Measurements from ENCODE around the gene GLMP.
A peak's percentile ranks its signal among the peaks of the same experiment; 100 is the strongest.

Gene GLMP

DNA sequence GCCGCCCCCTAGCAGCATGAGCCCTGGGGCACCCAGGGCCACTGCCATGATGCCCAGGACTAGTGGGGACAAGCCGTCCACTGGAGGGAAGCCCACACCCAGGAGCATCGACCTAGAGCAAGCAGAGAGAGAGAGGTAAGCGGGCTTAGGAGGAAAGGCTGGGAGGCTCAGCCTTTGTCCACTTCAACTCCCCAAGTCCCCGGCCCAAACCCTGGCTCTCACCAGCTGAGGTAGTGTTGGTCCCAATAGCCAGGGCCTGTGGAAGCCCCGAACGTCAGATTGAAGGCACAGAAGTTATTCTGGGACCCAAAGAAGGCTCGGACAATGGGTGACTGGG is 2.4 kb downstream of the GLMP start:
- peak overlapping the region; percentile 95 for H3K27ac Mint-ChIP-seq
- no peak overlapping the region for H3K4me3 Mint-ChIP-seq

GRCh38 chr1:156291226-156292061 is 4.0 kb downstream of the GLMP start:
- Mint-ChIP-seq H3K9me3 (no peaks in the 10 kb centered on the region), H3K4me1 (peaks cover 28% of the 10 kb centered on the region), H3K36me3 (ENCODE audit: low read depth) (peaks cover 15% of the 10 kb centered on the region), H3K4me3 (peak overlapping the region; percentile 87), H3K27ac (peak overlapping the region; percentile 97), H3K27me3 (ENCODE audit: low read depth, poor library complexity) (no peaks in the 10 kb centered on the region)
- peak; percentile 93 for DNase-seq
- TF ChIP-seq, protein P1, sequence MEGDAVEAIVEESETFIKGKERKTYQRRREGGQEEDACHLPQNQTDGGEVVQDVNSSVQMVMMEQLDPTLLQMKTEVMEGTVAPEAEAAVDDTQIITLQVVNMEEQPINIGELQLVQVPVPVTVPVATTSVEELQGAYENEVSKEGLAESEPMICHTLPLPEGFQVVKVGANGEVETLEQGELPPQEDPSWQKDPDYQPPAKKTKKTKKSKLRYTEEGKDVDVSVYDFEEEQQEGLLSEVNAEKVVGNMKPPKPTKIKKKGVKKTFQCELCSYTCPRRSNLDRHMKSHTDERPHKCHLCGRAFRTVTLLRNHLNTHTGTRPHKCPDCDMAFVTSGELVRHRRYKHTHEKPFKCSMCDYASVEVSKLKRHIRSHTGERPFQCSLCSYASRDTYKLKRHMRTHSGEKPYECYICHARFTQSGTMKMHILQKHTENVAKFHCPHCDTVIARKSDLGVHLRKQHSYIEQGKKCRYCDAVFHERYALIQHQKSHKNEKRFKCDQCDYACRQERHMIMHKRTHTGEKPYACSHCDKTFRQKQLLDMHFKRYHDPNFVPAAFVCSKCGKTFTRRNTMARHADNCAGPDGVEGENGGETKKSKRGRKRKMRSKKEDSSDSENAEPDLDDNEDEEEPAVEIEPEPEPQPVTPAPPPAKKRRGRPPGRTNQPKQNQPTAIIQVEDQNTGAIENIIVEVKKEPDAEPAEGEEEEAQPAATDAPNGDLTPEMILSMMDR (IDR thresholded peaks at IDR 0.05): no peak

More for the DNA sequence above, 2.4 kb downstream of the GLMP start:
- Mint-ChIP-seq H3K27me3 (ENCODE audit: low read depth, poor library complexity) (peaks cover 2% of the 10 kb centered on the region), H3K9me3 (no peaks in the 10 kb centered on the region), H3K36me3 (ENCODE audit: low read depth) (peaks cover 15% of the 10 kb centered on the region), H3K4me1 (peaks cover 28% of the 10 kb centered on the region)
- DNase-seq: no peak
- TF ChIP-seq, protein P1 (IDR thresholded peaks at IDR 0.05): no peak

- H3K27me3 Mint-ChIP-seq (ENCODE audit: low read depth, poor library complexity): no peaks in the 10 kb centered on the region
- peaks cover 15% of the 10 kb centered on the region for H3K36me3 Mint-ChIP-seq (ENCODE audit: low read depth)
- TF ChIP-seq, protein P1 (IDR thresholded peaks at IDR 0.05): no peak
- H3K9me3 Mint-ChIP-seq: no peaks in the 10 kb centered on the region
- peaks cover 22% of the 10 kb centered on the region for H3K4me1 Mint-ChIP-seq
- H3K27ac Mint-ChIP-seq: no peak overlapping the region
- no peak overlapping the region for H3K4me3 Mint-ChIP-seq
- no peak for DNase-seq
Observed at GRCh38 chr1:156289857-156290256, 5.6 kb downstream of the GLMP start.

- Mint-ChIP-seq H3K4me1 (peaks cover 30% of the 10 kb centered on the region), H3K36me3 (ENCODE audit: low read depth) (peaks cover 15% of the 10 kb centered on the region), H3K27ac (no peak overlapping the region), H3K4me3 (no peak overlapping the region), H3K9me3 (no peaks in the 10 kb centered on the region), H3K27me3 (ENCODE audit: low read depth, poor library complexity) (no peaks in the 10 kb centered on the region)
- DNase-seq: no peak
- TF ChIP-seq, protein P1 (IDR thresholded peaks at IDR 0.05): no peak
Observed at GRCh38 chr1:156286061-156286460, 9.4 kb downstream of the GLMP start.

DNA sequence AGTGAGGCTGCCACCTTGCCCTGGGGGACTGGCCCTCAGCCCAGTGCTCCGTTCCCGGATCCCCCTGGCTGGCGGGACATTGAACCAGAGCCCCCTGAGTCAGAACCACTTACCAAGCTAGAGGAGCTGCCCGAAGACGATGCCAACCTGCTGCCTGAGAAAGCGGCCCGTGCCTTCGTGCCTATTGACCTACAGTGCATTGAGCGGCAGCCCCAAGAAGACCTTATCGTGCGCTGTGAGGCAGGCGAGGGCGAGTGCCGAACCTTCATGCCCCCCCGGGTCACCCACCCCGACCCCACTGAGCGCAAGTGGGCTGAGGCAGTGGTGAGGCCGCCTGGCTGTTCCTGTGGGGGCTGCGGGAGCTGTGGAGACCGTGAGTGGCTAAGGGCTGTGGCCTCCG is 10.0 kb downstream of the GLMP start:
- Mint-ChIP-seq H3K36me3 (ENCODE audit: low read depth) (peaks cover 15% of the 10 kb centered on the region), H3K4me1 (peaks cover 33% of the 10 kb centered on the region), H3K27me3 (ENCODE audit: low read depth, poor library complexity) (no peaks in the 10 kb centered on the region), H3K4me3 (no peak overlapping the region), H3K27ac (no peak overlapping the region), H3K9me3 (no peaks in the 10 kb centered on the region)
- TF ChIP-seq, protein P1 (IDR thresholded peaks at IDR 0.05): no peak
- no peak for DNase-seq

DNA sequence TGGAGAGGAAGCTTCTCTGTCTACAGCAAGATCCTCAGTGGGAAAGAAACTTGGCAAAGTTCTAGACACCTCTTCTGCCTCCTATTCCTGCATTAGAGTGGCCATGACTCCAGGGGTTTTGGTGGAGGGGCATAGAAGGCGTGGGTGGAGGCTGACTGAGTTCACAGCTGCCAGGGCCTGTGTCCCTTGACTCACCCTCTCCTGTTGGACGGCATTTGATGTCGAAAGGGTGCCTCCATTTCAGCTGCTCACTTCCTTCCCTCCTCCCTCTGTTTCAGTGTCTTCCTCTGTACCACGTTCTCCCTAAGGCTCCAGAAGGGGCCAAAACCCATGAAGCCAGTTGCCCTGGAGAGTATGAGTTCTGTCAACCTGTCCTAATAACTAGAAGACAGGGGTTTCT is 10.7 kb downstream of the GLMP start:
- Mint-ChIP-seq H3K27ac (no peak overlapping the region), H3K36me3 (ENCODE audit: low read depth) (peaks cover 10% of the 10 kb centered on the region), H3K9me3 (no peaks in the 10 kb centered on the region), H3K4me3 (peak overlapping the region; percentile 11), H3K4me1 (peaks cover 39% of the 10 kb centered on the region), H3K27me3 (ENCODE audit: low read depth, poor library complexity) (no peaks in the 10 kb centered on the region)
- TF ChIP-seq, protein P1 (IDR thresholded peaks at IDR 0.05): no peak
- no peak for DNase-seq
